Body of pancreas (tissue), 4 donors: ENCODE data around the gene BPHL. TPM values are rescaled to one million over a fixed set of nuclear protein-coding genes. Genes with fewer than 3 reads are reported as not detected.

ENCODE experiments used
- ATAC-seq: fragments of 150-250 bp; one replicate; pipeline ENCODE4 v1.9.1; 2016
- DNase-seq, 4 donors: peaks; one replicate each; pipeline ENCODE4 v3.0.0-alpha.2; 2019
- H3K27ac ChIP-seq, 4 donors: fragments of 200-600 bp; sonication (generic); 1 replicate in 3 of 4; 2 replicates in 1 of 4; pipeline versions ENCODE4 v1.5.1 to v1.6.1; 2016 to 2019; ENCODE audit warnings: mild to moderate bottlenecking in 1 of 4, mixed read lengths in 1 of 4, moderate library complexity in 1 of 4
- H3K27me3 ChIP-seq, 2 donors: fragments of 200-600 bp; sonication (generic); one replicate each; pipeline ENCODE4 v1.6.0; 2016; ENCODE audit warnings: mild to moderate bottlenecking in 1 of 2
- H3K36me3 ChIP-seq, 2 donors: fragments of 200-600 bp; sonication (generic); replicated peaks in 1 of 2; 2 replicates each; pipeline ENCODE4 v1.5.1; 2016; ENCODE audit warnings: low read depth in 2 of 2; ENCODE audit not compliant: insufficient read depth in 1 of 2
- H3K4me1 ChIP-seq: fragments of 200-600 bp; sonication (generic); one replicate; pipeline ENCODE4 v1.6.0; 2016
- H3K4me3 ChIP-seq, 2 donors: fragments of 200-600 bp; sonication (generic); 1 replicate in 1 of 2; 2 replicates in 1 of 2; pipeline ENCODE4 v1.5.1; 2016 to 2019
- H3K9me3 ChIP-seq, 3 donors: fragments of 200-600 bp; sonication (generic); 1 replicate in 2 of 3; 2 replicates in 1 of 3; pipeline ENCODE4 v1.5.1; 2016
- CTCF ChIP-seq, 7 experiments: fragments of 450-650 bp in 4 of 7; fragments of 200-600 bp in 3 of 7; sonication (generic) in 3 of 7; IDR thresholded peaks; one replicate each; pipeline ENCODE4 v1.5.1; 2016 to 2019; ENCODE audit warnings: antibody characterized with exemption in 7 of 7
- POLR2A ChIP-seq, 3 donors: fragments of 450-650 bp; IDR thresholded peaks; one replicate each; pipeline ENCODE4 v1.6.1; 2016; ENCODE audit warnings: antibody characterized with exemption in 3 of 3, mild to moderate bottlenecking in 2 of 3
- WGBS, 2 donors: methylation state at CpG; one replicate each; pipeline ENCODE4 v1.1.5; 2017; 5-methylcytosine and 5-hydroxymethylcytosine counted together
- intact Hi-C: fragments of 100-400 bp; cut with DNase I; formaldehyde crosslinking; loops from one replicate; pipeline ENCODE4 v1.15.1; 2023
- total RNA-seq, 2 donors: library from RNA; depleted of rRNA; stranded (reverse); fragments of >200 nt; gene quantifications; one replicate each; pipeline ENCODE4 v1.1.0, GENCODE V29; 2016

BPHL gene
- total RNA-seq, 2 donors from 2014 or later = 15.6 to 21.8 TPM

GRCh38 chr6:3131695-3132094, 13.2 kb downstream of the BPHL start:
- 84 to 86% methylated on average over 15 of the region's 15 CpGs for WGBS, 2 donors
- DNase-seq = no peak
- intact Hi-C loops = no loop called here
- no peak overlapping the region for H3K4me3 ChIP-seq
- H3K9me3 ChIP-seq = no peaks in the 10 kb centered on the region
- no peaks in the 10 kb centered on the region for H3K36me3 ChIP-seq
- H3K4me1 ChIP-seq = peaks cover 62% of the 10 kb centered on the region
- TF ChIP-seq POLR2A (IDR thresholded peaks at IDR 0.05) (no peak), CTCF (IDR thresholded peaks at IDR 0.05) (no peak)
- no peak for ATAC-seq
- H3K27me3 ChIP-seq = no peaks in the 10 kb centered on the region
- peak overlapping the region in 1 of 4 donors; percentile 8 for H3K27ac ChIP-seq

- Histone ChIP-seq H3K4me3 (no peak overlapping the region), H3K9me3 (no peaks in the 10 kb centered on the region), H3K27me3 (no peaks in the 10 kb centered on the region), H3K4me1 (peaks cover 62% of the 10 kb centered on the region), H3K36me3 (no peaks in the 10 kb centered on the region), H3K27ac (peak overlapping the region in 2 of 4 donors; percentile 88 to 92)
- ATAC-seq (no peak), DNase-seq (no peak)
- 81 to 87% methylated on average over 9 of the region's 9 CpGs for WGBS, 2 donors
- intact Hi-C loops = no loop called here
- TF ChIP-seq POLR2A (IDR thresholded peaks at IDR 0.05) (no peak), CTCF (IDR thresholded peaks at IDR 0.05) (no peak)
Measured at GRCh38 chr6:3133515-3133914, 15.0 kb downstream of the BPHL start.

GRCh38 chr6:3135668-3136291, 17.3 kb downstream of the BPHL start:
- intact Hi-C loops = no loop called here
- Histone ChIP-seq H3K27me3 (no peaks in the 10 kb centered on the region), H3K4me1 (peaks cover 73% of the 10 kb centered on the region), H3K9me3 (no peaks in the 10 kb centered on the region), H3K4me3 (no peak overlapping the region), H3K27ac (peak overlapping the region; percentile 84 to 92 (median 89)), H3K36me3 (no peaks in the 10 kb centered on the region)
- 30 to 33% methylated on average over 13 of the region's 13 CpGs for WGBS, 2 donors
- peak; percentile 64 to 85 (median 70) for DNase-seq
- TF ChIP-seq POLR2A (IDR thresholded peaks at IDR 0.05) = peak in 2 of 3 donors; percentile 43 to 51
- TF ChIP-seq CTCF (IDR thresholded peaks at IDR 0.05) = no peak
- ATAC-seq = peak; percentile 73

- intact Hi-C loops = no loop called here
- no peaks in the 10 kb centered on the region for H3K36me3 ChIP-seq
- DNase-seq (peak in 2 of 4 donors; percentile 53 to 55), ATAC-seq (no peak)
- TF ChIP-seq POLR2A (IDR thresholded peaks at IDR 0.05) = no peak
- no peak for TF ChIP-seq CTCF (IDR thresholded peaks at IDR 0.05)
- H3K4me1 ChIP-seq = peaks cover 73% of the 10 kb centered on the region
- no peaks in the 10 kb centered on the region for H3K9me3 ChIP-seq
- WGBS, 2 donors = 40 to 46% methylated on average over 8 of the region's 8 CpGs
- no peak overlapping the region for H3K4me3 ChIP-seq
- H3K27me3 ChIP-seq = no peaks in the 10 kb centered on the region
- H3K27ac ChIP-seq = peak overlapping the region; percentile 84 to 92 (median 89)
Measured at GRCh38 chr6:3136292-3137011, 17.9 kb downstream of the BPHL start.
